DOHH2 (cell line): Measurements from ENCODE around the gene EPHB2.

Experiments used
- H3F3A ChIP-seq: fragments of 200-600 bp; sonication (generic), shearing (Covaris generic); 2 replicates; pipeline ENCODE4 v1.6.0; 2016; ENCODE audit warnings: antibody characterized with exemption, mild to moderate bottlenecking; ENCODE audit not compliant: control insufficient read depth, insufficient read depth
- H3K27ac ChIP-seq: fragments of 200-600 bp; sonication (generic); 2 replicates; pipeline ENCODE4 v1.5.1; 2014; ENCODE audit warnings: low read depth, mild to moderate bottlenecking, low read length, moderate library complexity
- H3K27me3 ChIP-seq: fragments of 200-600 bp; sonication (generic); 2 replicates; pipeline ENCODE4 v1.6.1; 2014; ENCODE audit warnings: mild to moderate bottlenecking, low read length, mixed read lengths; ENCODE audit not compliant: control insufficient read depth
- H3K36me3 ChIP-seq: fragments of 200-600 bp; sonication (generic); 2 replicates; pipeline ENCODE4 v1.6.1; 2014; ENCODE audit warnings: mild to moderate bottlenecking, low read length, moderate library complexity, mixed read lengths; ENCODE audit not compliant: control insufficient read depth
- H3K4me1 ChIP-seq: fragments of 200-600 bp; sonication (generic); 2 replicates; pipeline ENCODE4 v1.6.1; 2014; ENCODE audit warnings: mild to moderate bottlenecking, low read length, mixed read lengths; ENCODE audit not compliant: control insufficient read depth
- H3K4me2 ChIP-seq: fragments of 200-600 bp; sonication (generic); 2 replicates; pipeline ENCODE4 v1.6.0; 2014; ENCODE audit warnings: mild to moderate bottlenecking, low read length, moderate library complexity
- H3K4me3 ChIP-seq: fragments of 200-600 bp; sonication (generic); 2 replicates; pipeline ENCODE4 v1.5.1; 2014; ENCODE audit warnings: mild to moderate bottlenecking, low read length, mixed read lengths
- H3K79me2 ChIP-seq: fragments of 200-600 bp; sonication (generic); 2 replicates; pipeline ENCODE4 v1.6.1; 2014; ENCODE audit warnings: mild to moderate bottlenecking, low read length, mixed read lengths; ENCODE audit not compliant: control insufficient read depth
- H3K9me2 ChIP-seq: fragments of 200-600 bp; sonication (generic); replicated peaks from 2 replicates; pipeline ENCODE4 v1.6.1; 2014; ENCODE audit warnings: mild to moderate bottlenecking, low read length, mixed read lengths; ENCODE audit not compliant: control insufficient read depth
- H3K9me3 ChIP-seq: fragments of 200-600 bp; sonication (generic); 2 replicates; pipeline ENCODE4 v1.6.1; 2014; ENCODE audit warnings: antibody characterized with exemption, low read length, mixed read lengths; ENCODE audit not compliant: control insufficient read depth, insufficient read depth
- H4K20me1 ChIP-seq: fragments of 200-600 bp; sonication (generic); 2 replicates; pipeline ENCODE4 v1.6.0; 2014; ENCODE audit warnings: low read depth, mild to moderate bottlenecking, antibody characterized with exemption, low read length, moderate library complexity; ENCODE audit not compliant: control insufficient read depth, insufficient read depth
- EZH2phosphoT487 ChIP-seq: fragments of 200-600 bp; sonication (generic); IDR thresholded peaks from 2 replicates; pipeline ENCODE4 v1.6.1; 2017; ENCODE audit warnings: borderline replicate concordance, mild to moderate bottlenecking, antibody characterized with exemption, low read length, moderate library complexity, mixed read lengths
- TF ChIP-seq, protein P1 (sequence below): fragments of 200-600 bp; sonication (generic); IDR thresholded peaks from one replicate; pipeline ENCODE4 v1.5.1; 2014; ENCODE audit warnings: antibody characterized with exemption, mild to moderate bottlenecking, low read depth, low read length; ENCODE audit not compliant: poor library complexity, severe bottlenecking

EPHB2 gene

DNA sequence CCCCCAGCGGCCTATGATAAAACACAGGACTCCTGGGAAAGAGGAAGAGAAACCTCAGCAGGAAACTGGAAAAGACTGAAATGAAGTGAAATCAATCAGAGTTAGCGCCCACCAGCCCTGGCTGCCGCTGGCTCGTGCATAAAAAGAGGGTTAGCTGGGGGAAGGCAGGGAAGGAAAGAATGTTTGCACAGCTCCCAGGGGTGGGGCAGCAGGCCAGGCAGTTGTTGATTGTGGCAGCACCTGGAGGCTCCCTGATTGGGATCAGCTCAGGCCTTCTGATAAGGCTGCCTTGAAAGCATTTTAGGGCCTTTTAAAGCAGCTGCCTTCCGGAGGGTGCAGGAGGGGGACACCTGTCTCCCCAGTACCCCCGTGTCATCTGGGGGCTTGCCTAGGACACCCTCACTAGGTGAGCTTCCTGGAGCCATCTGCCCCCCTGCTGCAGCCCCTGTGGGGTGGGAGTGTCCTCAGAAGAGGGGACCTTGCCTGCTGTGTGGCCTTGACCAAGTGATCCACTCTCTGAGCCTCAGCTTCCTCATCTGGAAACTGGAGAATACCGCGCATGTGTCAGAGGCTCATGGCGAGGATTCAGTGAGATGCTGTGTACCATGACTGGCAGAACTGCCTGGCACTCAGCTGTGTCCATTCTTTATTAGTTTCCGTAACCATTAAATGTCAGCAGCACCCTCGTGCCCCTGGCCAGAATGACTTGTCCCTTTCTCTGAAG lies 6.6 kb downstream of the EPHB2 start:
- no peaks in the 10 kb centered on the region for H4K20me1 ChIP-seq
- no peak overlapping the region for H3K4me2 ChIP-seq

DNA sequence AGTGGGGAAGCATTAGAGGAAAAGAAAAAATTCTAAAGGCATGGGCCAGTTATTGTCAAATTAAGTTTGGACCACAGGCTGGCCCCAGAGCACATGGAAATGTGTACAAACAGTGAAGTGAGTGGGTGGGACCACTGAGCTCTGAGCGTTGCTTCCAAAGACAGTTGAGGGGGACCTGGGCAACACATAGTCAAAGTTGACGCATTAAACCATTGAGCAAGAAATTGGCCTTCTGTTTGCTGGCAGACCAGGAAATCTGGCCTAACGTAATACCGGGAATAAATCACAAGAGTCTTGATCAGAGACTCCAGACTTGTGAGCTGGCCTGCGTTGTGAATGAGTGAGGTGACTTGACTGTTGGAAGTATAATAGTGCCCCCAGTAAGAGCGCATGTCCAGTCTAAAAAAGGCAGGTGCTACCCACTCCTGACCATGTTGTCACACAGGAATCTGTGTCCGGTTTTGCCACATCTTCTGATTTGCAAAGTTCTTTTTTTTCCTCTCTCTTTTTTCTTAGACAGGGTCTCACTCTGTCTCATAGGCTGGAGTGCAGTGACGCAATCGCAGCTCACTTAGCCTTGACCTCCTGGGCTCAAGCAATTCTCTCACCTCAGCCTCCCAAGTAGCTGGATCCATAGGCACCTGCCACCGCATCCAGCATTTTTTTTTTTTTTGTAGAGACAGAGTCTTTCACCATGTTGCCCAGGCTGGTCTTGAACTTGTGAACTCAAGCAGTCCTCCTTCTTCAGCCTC lies 10.7 kb downstream of the EPHB2 start:
- H3K36me3 ChIP-seq: no peaks in the 10 kb centered on the region
- TF ChIP-seq, protein P1, sequence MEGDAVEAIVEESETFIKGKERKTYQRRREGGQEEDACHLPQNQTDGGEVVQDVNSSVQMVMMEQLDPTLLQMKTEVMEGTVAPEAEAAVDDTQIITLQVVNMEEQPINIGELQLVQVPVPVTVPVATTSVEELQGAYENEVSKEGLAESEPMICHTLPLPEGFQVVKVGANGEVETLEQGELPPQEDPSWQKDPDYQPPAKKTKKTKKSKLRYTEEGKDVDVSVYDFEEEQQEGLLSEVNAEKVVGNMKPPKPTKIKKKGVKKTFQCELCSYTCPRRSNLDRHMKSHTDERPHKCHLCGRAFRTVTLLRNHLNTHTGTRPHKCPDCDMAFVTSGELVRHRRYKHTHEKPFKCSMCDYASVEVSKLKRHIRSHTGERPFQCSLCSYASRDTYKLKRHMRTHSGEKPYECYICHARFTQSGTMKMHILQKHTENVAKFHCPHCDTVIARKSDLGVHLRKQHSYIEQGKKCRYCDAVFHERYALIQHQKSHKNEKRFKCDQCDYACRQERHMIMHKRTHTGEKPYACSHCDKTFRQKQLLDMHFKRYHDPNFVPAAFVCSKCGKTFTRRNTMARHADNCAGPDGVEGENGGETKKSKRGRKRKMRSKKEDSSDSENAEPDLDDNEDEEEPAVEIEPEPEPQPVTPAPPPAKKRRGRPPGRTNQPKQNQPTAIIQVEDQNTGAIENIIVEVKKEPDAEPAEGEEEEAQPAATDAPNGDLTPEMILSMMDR: no peak
- TF ChIP-seq EZH2phosphoT487: no peak
- no peaks in the 10 kb centered on the region for H3F3A ChIP-seq
- H3K4me2 ChIP-seq: no peak overlapping the region
- H3K27ac ChIP-seq: no peak overlapping the region
- H3K9me2 ChIP-seq: no peaks in the 10 kb centered on the region
- no peak overlapping the region for H3K4me3 ChIP-seq
- H3K4me1 ChIP-seq: peaks cover 4% of the 10 kb centered on the region; the same call in 1 of the 2 replicates
- H3K27me3 ChIP-seq: no peaks in the 10 kb centered on the region
- no peaks in the 10 kb centered on the region for H3K9me3 ChIP-seq
- no peaks in the 10 kb centered on the region for H3K79me2 ChIP-seq
- H4K20me1 ChIP-seq: no peaks in the 10 kb centered on the region

More for the DNA sequence above, 6.6 kb downstream of the EPHB2 start:
- Histone ChIP-seq H3K27me3 (peaks cover 30% of the 10 kb centered on the region), H3K4me1 (peaks cover 4% of the 10 kb centered on the region; the same call in 1 of the 2 replicates), H3K27ac (no peak overlapping the region), H3K9me3 (no peaks in the 10 kb centered on the region), H3K4me3 (no peak overlapping the region), H3F3A (no peaks in the 10 kb centered on the region), H3K36me3 (no peaks in the 10 kb centered on the region), H3K79me2 (no peaks in the 10 kb centered on the region), H3K9me2 (no peaks in the 10 kb centered on the region)
- TF ChIP-seq, protein P1: no peak
- no peak for TF ChIP-seq EZH2phosphoT487

DNA sequence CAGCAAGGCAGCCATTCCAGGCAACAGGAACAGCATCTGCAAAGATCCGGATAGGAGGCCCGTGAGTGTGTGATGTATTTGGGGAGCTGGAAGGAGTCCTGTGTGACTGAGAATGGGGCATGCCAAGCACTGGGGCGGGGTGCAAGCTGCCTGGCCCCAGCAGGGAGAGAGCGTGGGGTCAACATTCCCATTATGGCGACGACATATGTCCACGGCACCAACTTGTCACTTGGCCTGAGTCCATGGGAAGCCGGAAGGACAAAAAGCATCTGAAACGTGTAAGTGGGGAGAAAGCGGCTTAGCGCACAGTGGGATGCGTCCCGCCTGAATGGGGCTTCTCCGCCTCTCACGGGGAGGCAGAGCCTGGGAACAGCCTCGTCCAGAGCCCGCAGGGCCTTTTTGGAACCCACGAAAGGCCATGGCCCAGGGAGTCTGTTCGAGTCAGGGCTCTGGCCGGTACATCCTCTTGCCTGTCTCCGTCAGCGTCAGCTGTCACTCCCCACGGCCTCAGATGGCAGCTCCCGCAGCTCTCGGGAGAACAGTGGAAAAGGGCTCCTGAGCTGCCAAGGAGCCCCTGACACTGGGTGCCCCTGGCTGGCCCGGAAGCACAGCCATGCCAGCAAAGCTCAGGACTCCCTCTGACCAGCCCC lies 12.4 kb downstream of the EPHB2 start:
- Histone ChIP-seq H3K36me3 (no peaks in the 10 kb centered on the region), H3K4me2 (no peak overlapping the region), H4K20me1 (no peaks in the 10 kb centered on the region), H3K27ac (no peak overlapping the region), H3K4me1 (no peaks in the 10 kb centered on the region), H3K9me2 (no peaks in the 10 kb centered on the region), H3K4me3 (no peak overlapping the region), H3K27me3 (no peaks in the 10 kb centered on the region), H3F3A (no peaks in the 10 kb centered on the region), H3K9me3 (no peaks in the 10 kb centered on the region), H3K79me2 (no peaks in the 10 kb centered on the region)
- no peak for TF ChIP-seq EZH2phosphoT487

DNA sequence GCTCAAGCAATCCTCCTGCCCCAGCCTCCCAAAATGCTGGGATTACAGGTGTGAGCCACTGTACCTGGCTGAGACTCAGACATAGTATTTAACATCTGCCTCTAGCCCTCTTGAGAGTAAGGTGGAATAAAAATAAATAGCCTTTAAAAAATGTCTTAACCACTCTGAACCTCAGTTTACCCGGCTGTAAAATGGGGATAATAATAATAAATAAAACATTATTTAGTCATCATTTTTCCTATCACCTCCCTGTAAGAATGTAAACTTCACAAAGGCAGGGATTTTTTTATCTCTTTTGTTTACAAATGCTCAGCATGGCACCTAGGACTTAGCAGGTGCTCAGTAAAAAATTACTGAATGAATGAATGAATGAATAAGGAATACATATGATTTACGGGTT lies 17.2 kb downstream of the EPHB2 start:
- Histone ChIP-seq H3K27me3 (no peaks in the 10 kb centered on the region), H3K79me2 (no peaks in the 10 kb centered on the region), H3K4me3 (no peak overlapping the region), H3K36me3 (no peaks in the 10 kb centered on the region), H3K9me2 (no peaks in the 10 kb centered on the region), H3K4me2 (no peak overlapping the region), H3K9me3 (no peaks in the 10 kb centered on the region), H3K4me1 (no peaks in the 10 kb centered on the region), H3K27ac (no peak overlapping the region), H4K20me1 (no peaks in the 10 kb centered on the region), H3F3A (no peaks in the 10 kb centered on the region)
- TF ChIP-seq EZH2phosphoT487: no peak
